ENCODE measurements around the gene CFAP299.

CFAP299 gene

GRCh38 chr4:80463509-80463908 is 128.0 kb downstream of the CFAP299 start:
- TF ChIP-seq CEBPB (IDR thresholded peaks at IDR 0.05) (no peak), REST (IDR thresholded peaks at IDR 0.05; ENCODE audit: low read depth) (no peak), TAF1 (IDR thresholded peaks at IDR 0.05; ENCODE audit: low read depth) (no peak), FOXM1 (IDR thresholded peaks at IDR 0.05; ENCODE audit: borderline replicate concordance, low read depth) (no peak), MAX (IDR thresholded peaks at IDR 0.05) (no peak), EP300 (IDR thresholded peaks at IDR 0.05; ENCODE audit: borderline replicate concordance) (no peak), USF1 (IDR thresholded peaks at IDR 0.05) (no peak), YY1 (IDR thresholded peaks at IDR 0.05; ENCODE audit: low read depth) (no peak), TCF12 (IDR thresholded peaks at IDR 0.05; ENCODE audit: low read depth) (no peak), EGR1 (IDR thresholded peaks at IDR 0.05) (no peak), CREB1 (IDR thresholded peaks at IDR 0.05; ENCODE audit: low read depth) (no peak), RAD21 (IDR thresholded peaks at IDR 0.05; ENCODE audit: low read depth) (no peak), NFIC (IDR thresholded peaks at IDR 0.05) (no peak), ZBTB7A (IDR thresholded peaks at IDR 0.05; ENCODE audit: low read depth) (no peak), TEAD4 (IDR thresholded peaks at IDR 0.05) (no peak)

GRCh38 chr4:80465238-80465637 is 129.7 kb downstream of the CFAP299 start:
- no peak for TF ChIP-seq CREB1 (IDR thresholded peaks at IDR 0.05; ENCODE audit: low read depth)
- TF ChIP-seq USF1 (IDR thresholded peaks at IDR 0.05): no peak
- no peak for TF ChIP-seq YY1 (IDR thresholded peaks at IDR 0.05; ENCODE audit: low read depth)
- TF ChIP-seq CEBPB (IDR thresholded peaks at IDR 0.05): no peak
- no peak for TF ChIP-seq TAF1 (IDR thresholded peaks at IDR 0.05; ENCODE audit: low read depth)
- no peak for TF ChIP-seq RAD21 (IDR thresholded peaks at IDR 0.05; ENCODE audit: low read depth)
- TF ChIP-seq REST (IDR thresholded peaks at IDR 0.05; ENCODE audit: low read depth): no peak
- TF ChIP-seq TEAD4 (IDR thresholded peaks at IDR 0.05): no peak
- no peak for TF ChIP-seq EGR1 (IDR thresholded peaks at IDR 0.05)
- TF ChIP-seq FOXM1 (IDR thresholded peaks at IDR 0.05; ENCODE audit: borderline replicate concordance, low read depth): no peak
- no peak for TF ChIP-seq NFIC (IDR thresholded peaks at IDR 0.05)
- TF ChIP-seq ZBTB7A (IDR thresholded peaks at IDR 0.05; ENCODE audit: low read depth): no peak

GRCh38 chr4:80465736-80466135 is 130.2 kb downstream of the CFAP299 start:
- TF ChIP-seq EP300 (IDR thresholded peaks at IDR 0.05; ENCODE audit: borderline replicate concordance) (no peak), TCF12 (IDR thresholded peaks at IDR 0.05; ENCODE audit: low read depth) (no peak), NFIC (IDR thresholded peaks at IDR 0.05) (no peak), MAX (IDR thresholded peaks at IDR 0.05) (no peak), EGR1 (IDR thresholded peaks at IDR 0.05) (no peak), YY1 (IDR thresholded peaks at IDR 0.05; ENCODE audit: low read depth) (no peak), FOXM1 (IDR thresholded peaks at IDR 0.05; ENCODE audit: borderline replicate concordance, low read depth) (no peak), CREB1 (IDR thresholded peaks at IDR 0.05; ENCODE audit: low read depth) (no peak), USF1 (IDR thresholded peaks at IDR 0.05) (no peak), ZBTB7A (IDR thresholded peaks at IDR 0.05; ENCODE audit: low read depth) (no peak), TEAD4 (IDR thresholded peaks at IDR 0.05) (no peak), REST (IDR thresholded peaks at IDR 0.05; ENCODE audit: low read depth) (no peak), TAF1 (IDR thresholded peaks at IDR 0.05; ENCODE audit: low read depth) (no peak), RAD21 (IDR thresholded peaks at IDR 0.05; ENCODE audit: low read depth) (no peak), CEBPB (IDR thresholded peaks at IDR 0.05) (no peak)

GRCh38 chr4:80466618-80467017 is 131.1 kb downstream of the CFAP299 start:
- no peak for TF ChIP-seq CEBPB (IDR thresholded peaks at IDR 0.05)
- TF ChIP-seq TAF1 (IDR thresholded peaks at IDR 0.05; ENCODE audit: low read depth): no peak
- TF ChIP-seq TCF12 (IDR thresholded peaks at IDR 0.05; ENCODE audit: low read depth): no peak
- TF ChIP-seq EGR1 (IDR thresholded peaks at IDR 0.05): no peak
- TF ChIP-seq TEAD4 (IDR thresholded peaks at IDR 0.05): no peak
- no peak for TF ChIP-seq NFIC (IDR thresholded peaks at IDR 0.05)
- no peak for TF ChIP-seq FOXM1 (IDR thresholded peaks at IDR 0.05; ENCODE audit: borderline replicate concordance, low read depth)
- TF ChIP-seq REST (IDR thresholded peaks at IDR 0.05; ENCODE audit: low read depth): no peak
- TF ChIP-seq ZBTB7A (IDR thresholded peaks at IDR 0.05; ENCODE audit: low read depth): no peak
- no peak for TF ChIP-seq EP300 (IDR thresholded peaks at IDR 0.05; ENCODE audit: borderline replicate concordance)
- no peak for TF ChIP-seq CREB1 (IDR thresholded peaks at IDR 0.05; ENCODE audit: low read depth)
- no peak for TF ChIP-seq USF1 (IDR thresholded peaks at IDR 0.05)
- no peak for TF ChIP-seq RAD21 (IDR thresholded peaks at IDR 0.05; ENCODE audit: low read depth)
- no peak for TF ChIP-seq YY1 (IDR thresholded peaks at IDR 0.05; ENCODE audit: low read depth)
- no peak for TF ChIP-seq MAX (IDR thresholded peaks at IDR 0.05)

Data from Ishikawa (cell line).